WTC11 (cell line): ENCODE measurements around the gene SPRED2.

Experiments
- EMX1 ChIP-seq: fragments of 250-450 bp; sonication (Bioruptor Pico); IDR thresholded peaks from 2 replicates; pipeline ENCODE4 v1.8.0; 2021; ENCODE audit warnings: mild to moderate bottlenecking
- TF ChIP-seq, protein P1 (sequence below): fragments of 200-600 bp; IDR thresholded peaks from 2 replicates; pipeline ENCODE4 v1.8.0; 2022; ENCODE audit warnings: antibody characterized with exemption

DNA sequence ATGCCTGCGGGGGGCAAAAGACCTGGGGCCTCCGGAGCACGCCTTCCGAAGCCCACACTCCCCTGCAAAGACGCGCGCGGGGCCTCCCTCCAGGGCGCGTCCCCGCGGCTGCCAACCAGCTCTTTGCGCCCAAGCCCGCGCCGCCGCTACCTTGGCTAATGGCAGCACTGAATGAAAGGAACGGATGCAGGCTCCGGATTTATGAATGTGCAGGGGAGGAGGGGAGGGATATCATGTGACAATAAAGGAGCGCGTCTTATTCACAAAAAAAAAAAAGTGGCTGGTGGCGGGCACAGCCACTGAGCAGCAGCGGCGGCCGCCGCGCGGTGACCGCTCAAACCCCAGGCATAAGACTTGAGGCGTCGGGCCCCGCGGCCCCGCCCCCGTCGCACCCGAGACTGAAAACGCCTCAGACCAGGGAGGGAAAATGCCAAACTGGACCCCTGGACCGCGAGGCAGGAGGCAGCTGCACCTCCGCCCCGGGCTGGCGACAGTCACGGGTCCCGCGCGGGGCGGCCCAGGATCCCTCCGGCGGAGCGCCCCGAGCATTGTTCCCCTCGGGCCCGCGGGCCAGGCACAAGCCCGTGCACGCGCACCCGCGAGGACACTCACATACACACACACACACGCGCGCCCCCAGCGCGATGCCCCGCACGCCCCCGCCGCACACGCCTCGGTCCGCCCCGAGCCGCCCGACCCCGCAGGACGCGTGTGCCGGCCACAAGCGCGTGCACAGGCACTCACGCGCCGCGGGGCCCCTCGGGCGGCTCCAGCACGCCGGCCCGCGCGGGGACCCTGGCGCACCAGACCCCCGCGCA lies 1.6 kb downstream of the SPRED2 start:
- TF ChIP-seq, protein P1, sequence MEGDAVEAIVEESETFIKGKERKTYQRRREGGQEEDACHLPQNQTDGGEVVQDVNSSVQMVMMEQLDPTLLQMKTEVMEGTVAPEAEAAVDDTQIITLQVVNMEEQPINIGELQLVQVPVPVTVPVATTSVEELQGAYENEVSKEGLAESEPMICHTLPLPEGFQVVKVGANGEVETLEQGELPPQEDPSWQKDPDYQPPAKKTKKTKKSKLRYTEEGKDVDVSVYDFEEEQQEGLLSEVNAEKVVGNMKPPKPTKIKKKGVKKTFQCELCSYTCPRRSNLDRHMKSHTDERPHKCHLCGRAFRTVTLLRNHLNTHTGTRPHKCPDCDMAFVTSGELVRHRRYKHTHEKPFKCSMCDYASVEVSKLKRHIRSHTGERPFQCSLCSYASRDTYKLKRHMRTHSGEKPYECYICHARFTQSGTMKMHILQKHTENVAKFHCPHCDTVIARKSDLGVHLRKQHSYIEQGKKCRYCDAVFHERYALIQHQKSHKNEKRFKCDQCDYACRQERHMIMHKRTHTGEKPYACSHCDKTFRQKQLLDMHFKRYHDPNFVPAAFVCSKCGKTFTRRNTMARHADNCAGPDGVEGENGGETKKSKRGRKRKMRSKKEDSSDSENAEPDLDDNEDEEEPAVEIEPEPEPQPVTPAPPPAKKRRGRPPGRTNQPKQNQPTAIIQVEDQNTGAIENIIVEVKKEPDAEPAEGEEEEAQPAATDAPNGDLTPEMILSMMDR: no peak
- no peak for TF ChIP-seq EMX1 (CRISPR knock-in tag)
